NCI-H2029 (cell line): ENCODE measurements around the gene P2RX2.

Experiments used
- DNase-seq: peaks from one replicate; lab custom pipeline; 2025; lab: John Stamatoyannopoulos, UW

P2RX2 gene

GRCh38 chr12:132620113-132620898 is 1.7 kb downstream of the P2RX2 start:
- DNase-seq, result no peak

- no peak for DNase-seq
These were observed 2.5 kb downstream of the P2RX2 start for GRCh38 chr12:132620899-132621656.

GRCh38 chr12:132621657-132622435 is 3.3 kb downstream of the P2RX2 start:
- no peak for DNase-seq

- no peak for DNase-seq
These were observed 4.0 kb downstream of the P2RX2 start for GRCh38 chr12:132622437-132623071.

- no peak for DNase-seq
These were observed 4.7 kb downstream of the P2RX2 start for GRCh38 chr12:132623072-132623869.

GRCh38 chr12:132624186-132624855 is 5.7 kb downstream of the P2RX2 start:
- DNase-seq, result no peak

- DNase-seq, result no peak
These were observed 6.5 kb downstream of the P2RX2 start for GRCh38 chr12:132624910-132625630.

GRCh38 chr12:132625731-132626430 is 7.3 kb downstream of the P2RX2 start:
- no peak for DNase-seq

- DNase-seq, result no peak
These were observed 10.8 kb downstream of the P2RX2 start for GRCh38 chr12:132629330-132629729.

GRCh38 chr12:132630672-132631071 is 12.1 kb downstream of the P2RX2 start:
- no peak for DNase-seq

- no peak for DNase-seq
These were observed 13.1 kb downstream of the P2RX2 start for GRCh38 chr12:132631666-132632065.

GRCh38 chr12:132632521-132633228 is 14.1 kb downstream of the P2RX2 start:
- DNase-seq, result no peak

GRCh38 chr12:132633398-132633797 is 14.8 kb downstream of the P2RX2 start:
- DNase-seq, result no peak

- no peak for DNase-seq
These were observed 15.3 kb downstream of the P2RX2 start for GRCh38 chr12:132633901-132634300.

GRCh38 chr12:132634411-132634990 is 15.9 kb downstream of the P2RX2 start:
- DNase-seq, result no peak

- DNase-seq, result no peak
These were observed 16.7 kb downstream of the P2RX2 start for GRCh38 chr12:132635076-132635955.

- DNase-seq, result no peak
These were observed 19.2 kb downstream of the P2RX2 start for GRCh38 chr12:132637811-132638210.
